Left lung (tissue), 10 donors: ENCODE data around the gene PTPRN2. TPM values are rescaled to one million over a fixed set of nuclear protein-coding genes. Genes with fewer than 3 reads are reported as not detected.
"Not testable (repeated sequence)": the region's sequence is repeated elsewhere in the genome, so short reads cannot be mapped to it uniquely, and the experiment has no call there.

Experiments
- ATAC-seq: fragments of 200-7000 bp; cut with Tn5 transposase; one replicate; pipeline ENCODE4 v1.9.1; 2020; ENCODE audit warnings: moderate library complexity
- DNase-seq, 4 donors: peaks; one replicate each; pipeline ENCODE4 v3.0.0-alpha.2; 2013 to 2020
- H3K27ac ChIP-seq, 2 donors: fragments of 200-600 bp; sonication (generic) in 1 of 2; one replicate each; pipeline versions ENCODE4 v1.5.0 to v1.8.0; 2020 to 2021
- H3K27me3 ChIP-seq, 2 donors: fragments of 200-600 bp; sonication (generic) in 1 of 2; one replicate each; pipeline versions ENCODE4 v1.5.0 to v1.8.0; 2020 to 2021
- H3K36me3 ChIP-seq, 2 donors: fragments of 200-600 bp; sonication (generic) in 1 of 2; one replicate each; pipeline versions ENCODE4 v1.5.0 to v1.8.0; 2020 to 2021
- H3K4me1 ChIP-seq, 2 donors: fragments of 200-600 bp; one replicate each; pipeline ENCODE4 v1.8.0; 2021
- H3K4me3 ChIP-seq, 2 donors: fragments of 200-600 bp; sonication (generic) in 1 of 2; one replicate each; pipeline versions ENCODE4 v1.5.0 to v1.8.0; 2020 to 2021; ENCODE audit warnings: mild to moderate bottlenecking in 1 of 2
- H3K9me3 ChIP-seq, 2 donors: fragments of 200-600 bp; sonication (generic) in 1 of 2; one replicate each; pipeline versions ENCODE4 v1.5.0 to v1.8.0; 2020 to 2021
- intact Hi-C, 2 donors: fragments of 100-400 bp; cut with DNase I; formaldehyde crosslinking; loops; one replicate each; pipeline versions ENCODE4 v1.11.2 to v1.14.2; 2022
- polyA plus RNA-seq, 6 donors: library from polyadenylated mRNA; unstranded; fragments of 120-200 nt; gene quantifications; one replicate each; pipeline ENCODE4 v1.2.1, GENCODE V29; 2013; ENCODE audit not compliant: insufficient read length in 6 of 6
- total RNA-seq, 2 donors: library from RNA; stranded (reverse); fragmentation: NEBNext Ultra II Directional; extraction: Animal tissue kit (Norgen Biotek cat#: 25700); gene quantifications; one replicate each; pipeline ENCODE4 v1.2.1, GENCODE V29; 2021
- TF ChIP-seq, protein P1 (sequence below), 2 donors: fragments of 200-600 bp; sonication (generic) in 1 of 2; IDR thresholded peaks; one replicate each; pipeline versions ENCODE4 v1.5.0 to v1.8.0; 2021; ENCODE audit warnings: antibody characterized with exemption in 2 of 2
- donor health status: DM: no; HTN: yes; CAD: no.
- donor health status: DM: no; HTN: no; CAD: no.

Gene PTPRN2
- total and polyA plus RNA-seq, 8 donors: 4.0 to 7.8 (median 6.8) TPM

GRCh38 chr7:158351481-158351880 is 236.1 kb downstream of the PTPRN2 start:
- DNase-seq (peak in 1 of 4 donors; percentile 1), ATAC-seq (no peak)
- intact Hi-C loops: no loop called here
- Histone ChIP-seq H3K9me3 (peaks cover 0 to 5% of the 10 kb centered on the region in 2 donors), H3K27ac (no peak overlapping the region), H3K4me3 (no peak overlapping the region), H3K36me3 (no peaks in the 10 kb centered on the region), H3K4me1 (no peaks in the 10 kb centered on the region), H3K27me3 (no peaks in the 10 kb centered on the region)
- TF ChIP-seq, protein P1, sequence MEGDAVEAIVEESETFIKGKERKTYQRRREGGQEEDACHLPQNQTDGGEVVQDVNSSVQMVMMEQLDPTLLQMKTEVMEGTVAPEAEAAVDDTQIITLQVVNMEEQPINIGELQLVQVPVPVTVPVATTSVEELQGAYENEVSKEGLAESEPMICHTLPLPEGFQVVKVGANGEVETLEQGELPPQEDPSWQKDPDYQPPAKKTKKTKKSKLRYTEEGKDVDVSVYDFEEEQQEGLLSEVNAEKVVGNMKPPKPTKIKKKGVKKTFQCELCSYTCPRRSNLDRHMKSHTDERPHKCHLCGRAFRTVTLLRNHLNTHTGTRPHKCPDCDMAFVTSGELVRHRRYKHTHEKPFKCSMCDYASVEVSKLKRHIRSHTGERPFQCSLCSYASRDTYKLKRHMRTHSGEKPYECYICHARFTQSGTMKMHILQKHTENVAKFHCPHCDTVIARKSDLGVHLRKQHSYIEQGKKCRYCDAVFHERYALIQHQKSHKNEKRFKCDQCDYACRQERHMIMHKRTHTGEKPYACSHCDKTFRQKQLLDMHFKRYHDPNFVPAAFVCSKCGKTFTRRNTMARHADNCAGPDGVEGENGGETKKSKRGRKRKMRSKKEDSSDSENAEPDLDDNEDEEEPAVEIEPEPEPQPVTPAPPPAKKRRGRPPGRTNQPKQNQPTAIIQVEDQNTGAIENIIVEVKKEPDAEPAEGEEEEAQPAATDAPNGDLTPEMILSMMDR (IDR thresholded peaks at IDR 0.05): no peak

GRCh38 chr7:158351051-158351450 is 236.6 kb downstream of the PTPRN2 start:
- no peaks in the 10 kb centered on the region for H3K4me1 ChIP-seq
- H3K9me3 ChIP-seq: peaks cover 0 to 5% of the 10 kb centered on the region in 2 donors
- TF ChIP-seq, protein P1 (IDR thresholded peaks at IDR 0.05): no peak
- ATAC-seq: no peak
- no peak overlapping the region for H3K4me3 ChIP-seq
- DNase-seq: peak in 1 of 4 donors; percentile 11
- H3K27me3 ChIP-seq: no peaks in the 10 kb centered on the region
- intact Hi-C loops: no loop called here
- H3K27ac ChIP-seq: no peak overlapping the region
- no peaks in the 10 kb centered on the region for H3K36me3 ChIP-seq

DNA sequence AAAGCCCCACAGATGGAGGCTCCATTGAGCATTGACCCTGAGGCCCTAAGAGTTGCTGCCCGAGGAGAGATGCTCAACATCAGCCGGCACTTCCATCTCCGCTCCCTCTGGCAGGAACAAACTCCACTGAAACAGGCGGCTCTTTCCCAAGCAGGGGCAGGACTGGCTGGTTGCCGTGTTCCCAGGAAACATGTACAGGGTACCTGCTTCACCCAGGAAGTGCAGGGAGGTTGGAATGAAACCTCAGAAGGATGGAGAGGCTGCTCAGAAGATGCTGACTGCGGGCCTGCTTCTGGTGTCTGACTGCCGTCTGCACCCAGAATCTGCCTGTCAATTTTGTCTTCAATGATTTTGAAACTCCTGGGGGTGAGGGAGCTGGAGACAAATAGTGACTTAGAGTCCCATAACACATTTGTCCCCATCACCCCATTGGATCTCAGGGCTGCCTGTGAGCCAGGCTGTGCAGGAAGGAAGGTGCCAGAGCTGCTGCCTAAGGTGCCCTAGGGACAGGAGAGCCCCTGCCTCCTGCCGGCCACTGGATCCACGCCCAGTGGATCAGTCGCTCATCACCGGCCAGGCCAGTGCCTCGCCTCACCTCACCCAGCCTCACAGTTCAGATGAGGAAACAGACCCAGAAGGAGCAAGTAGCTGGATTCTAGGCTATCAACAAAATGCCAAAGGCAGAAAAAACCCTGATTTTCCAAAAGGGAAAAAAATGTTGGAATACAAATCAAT is 237.3 kb downstream of the PTPRN2 start:
- no peak overlapping the region for H3K27ac ChIP-seq
- peaks cover 0 to 5% of the 10 kb centered on the region in 2 donors for H3K9me3 ChIP-seq
- TF ChIP-seq, protein P1 (IDR thresholded peaks at IDR 0.05): no peak
- H3K36me3 ChIP-seq: no peaks in the 10 kb centered on the region
- intact Hi-C loops: no loop called here
- H3K4me3 ChIP-seq: no peak overlapping the region
- no peaks in the 10 kb centered on the region for H3K27me3 ChIP-seq
- ATAC-seq (no peak), DNase-seq (peak in 1 of 4 donors; percentile 24)
- no peaks in the 10 kb centered on the region for H3K4me1 ChIP-seq

GRCh38 chr7:158348446-158348845 is 239.2 kb downstream of the PTPRN2 start:
- Histone ChIP-seq H3K4me3 (no peak overlapping the region), H3K4me1 (no peaks in the 10 kb centered on the region), H3K9me3 (no peaks in the 10 kb centered on the region), H3K27ac (no peak overlapping the region), H3K27me3 (no peaks in the 10 kb centered on the region), H3K36me3 (no peaks in the 10 kb centered on the region)
- ATAC-seq: no peak
- intact Hi-C loops: no loop called here
- peak in 1 of 4 donors; percentile 10 for DNase-seq
- TF ChIP-seq, protein P1 (IDR thresholded peaks at IDR 0.05): no peak

DNA sequence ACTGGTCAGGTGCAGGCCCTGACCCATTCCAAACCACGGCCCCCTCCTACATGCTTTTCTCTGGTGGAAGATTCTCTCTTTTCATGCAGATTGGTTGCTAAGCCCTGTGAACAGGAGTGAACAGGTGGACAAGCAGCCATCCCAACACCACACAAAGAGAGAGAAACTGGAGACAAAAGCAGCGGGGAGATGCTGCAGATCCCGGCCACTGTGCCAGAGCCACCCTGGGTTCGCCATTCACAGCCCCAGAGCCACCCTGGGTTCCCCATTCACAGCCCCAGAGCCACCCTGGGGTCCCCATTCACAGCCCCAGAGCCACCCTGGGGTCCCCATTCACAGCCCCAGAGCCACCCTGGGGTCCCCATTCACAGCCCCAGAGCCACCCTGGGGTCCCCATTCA is 239.6 kb downstream of the PTPRN2 start:
- H3K27ac ChIP-seq, H3K27me3 ChIP-seq, ATAC-seq, H3K9me3 ChIP-seq, H3K4me3 ChIP-seq, intact Hi-C loops, DNase-seq, H3K36me3 ChIP-seq, H3K4me1 ChIP-seq: not testable (repeated sequence)

- H3K27me3 ChIP-seq: no peaks in the 10 kb centered on the region
- intact Hi-C loops: no loop called here
- TF ChIP-seq, protein P1 (IDR thresholded peaks at IDR 0.05): no peak
- no peaks in the 10 kb centered on the region for H3K9me3 ChIP-seq
- no peak overlapping the region for H3K27ac ChIP-seq
- no peak overlapping the region for H3K4me3 ChIP-seq
- no peaks in the 10 kb centered on the region for H3K4me1 ChIP-seq
- H3K36me3 ChIP-seq: no peaks in the 10 kb centered on the region
- ATAC-seq: no peak
- peak in 1 of 4 donors; percentile 10 for DNase-seq
Observed at GRCh38 chr7:158345731-158346130, 241.9 kb downstream of the PTPRN2 start.
